T-helper 2 cell treated with Interferon-gamma antibody and Interleukin-4, amounts not matched to agents 5 μg/mL and 100 μg/mL, for 36 hours (primary cell): Measurements from ENCODE around the gene CLSTN1.

Experiments used
- DNase-seq: peaks from one replicate; pipeline ENCODE4 v3.0.0; 2021; ENCODE audit warnings: low spot score
- H3K27ac Mint-ChIP-seq: one replicate; pipeline ENCODE4 v1.8.0; 2021; ENCODE audit warnings: mild to moderate bottlenecking, mixed read lengths
- H3K27me3 Mint-ChIP-seq: one replicate; pipeline ENCODE4 v1.8.0; 2021; ENCODE audit warnings: low read depth, mixed read lengths
- H3K36me3 Mint-ChIP-seq: one replicate; pipeline ENCODE4 v1.8.0; 2021; ENCODE audit warnings: low read depth, mixed read lengths
- H3K4me1 Mint-ChIP-seq: one replicate; pipeline ENCODE4 v1.8.0; 2021; ENCODE audit warnings: low read depth, mixed read lengths
- H3K4me3 Mint-ChIP-seq: one replicate; pipeline ENCODE4 v1.8.0; 2022; ENCODE audit warnings: mild to moderate bottlenecking, moderate library complexity, mixed read lengths
- H3K9me3 Mint-ChIP-seq: one replicate; pipeline ENCODE4 v1.8.0; 2021; ENCODE audit warnings: mixed read lengths

Gene CLSTN1

GRCh38 chr1:9785406-9785805 is 38.4 kb downstream of the CLSTN1 start:
- H3K27ac Mint-ChIP-seq = no peak overlapping the region
- H3K36me3 Mint-ChIP-seq = peaks cover 14% of the 10 kb centered on the region
- no peaks in the 10 kb centered on the region for H3K27me3 Mint-ChIP-seq
- no peaks in the 10 kb centered on the region for H3K9me3 Mint-ChIP-seq
- no peak overlapping the region for H3K4me3 Mint-ChIP-seq
- no peak for DNase-seq
- H3K4me1 Mint-ChIP-seq = peaks cover 33% of the 10 kb centered on the region

DNA sequence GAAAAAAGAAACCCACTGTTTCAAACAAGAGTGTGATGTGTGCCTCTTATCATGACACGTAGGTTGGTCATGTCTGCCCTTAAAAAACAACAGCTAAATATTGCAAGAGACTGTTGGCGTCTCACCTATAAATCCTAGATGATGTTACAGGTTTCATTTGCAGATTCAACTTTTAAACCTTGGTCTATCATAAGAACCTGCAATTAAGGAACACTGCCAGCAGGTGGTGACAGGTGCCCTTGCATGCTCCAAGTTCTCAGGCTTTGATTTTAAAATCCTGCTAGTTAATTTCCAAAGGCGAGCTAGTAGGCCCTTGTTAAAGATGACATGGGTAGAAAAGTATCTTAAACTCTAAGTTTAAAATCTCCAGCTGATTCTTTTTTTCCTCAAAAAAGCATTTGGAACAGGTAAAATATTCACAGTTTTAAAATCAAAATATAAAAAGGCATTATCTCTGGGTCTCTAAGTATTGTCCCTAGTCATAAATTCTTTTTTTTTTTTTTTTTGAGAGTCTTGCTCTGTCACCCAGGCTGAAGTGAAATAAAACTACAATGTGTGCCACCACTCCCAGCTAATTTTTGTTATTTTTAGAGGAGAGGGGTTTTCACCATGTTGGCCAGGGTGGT is 39.1 kb downstream of the CLSTN1 start:
- Mint-ChIP-seq H3K4me1 (peaks cover 33% of the 10 kb centered on the region), H3K27me3 (no peaks in the 10 kb centered on the region), H3K9me3 (no peaks in the 10 kb centered on the region), H3K4me3 (no peak overlapping the region), H3K27ac (no peak overlapping the region), H3K36me3 (peaks cover 11% of the 10 kb centered on the region)
- DNase-seq = peak; percentile 48

DNA sequence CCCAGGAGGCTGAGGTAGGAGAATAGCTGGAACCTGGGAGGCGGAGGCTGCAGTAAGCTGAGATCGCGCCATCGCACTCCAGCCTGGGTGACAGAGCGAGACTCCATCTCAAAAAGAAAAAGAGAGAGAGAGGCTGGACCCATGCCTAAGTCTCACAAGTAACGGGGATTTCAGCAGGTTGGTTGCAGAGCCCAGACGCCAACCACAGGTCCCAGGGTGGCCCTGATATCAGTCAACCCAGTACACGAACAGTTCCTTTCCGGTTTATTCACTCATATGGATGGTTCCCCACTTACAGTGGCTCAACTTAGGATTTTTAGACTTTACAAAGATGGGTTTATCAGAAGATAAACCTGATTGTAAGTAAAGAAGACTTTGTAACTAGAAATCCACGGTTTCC is 40.9 kb downstream of the CLSTN1 start:
- Mint-ChIP-seq H3K4me1 (peaks cover 21% of the 10 kb centered on the region), H3K9me3 (no peaks in the 10 kb centered on the region), H3K27ac (no peak overlapping the region), H3K27me3 (no peaks in the 10 kb centered on the region), H3K4me3 (no peak overlapping the region), H3K36me3 (peaks cover 3% of the 10 kb centered on the region)
- no peak for DNase-seq

DNA sequence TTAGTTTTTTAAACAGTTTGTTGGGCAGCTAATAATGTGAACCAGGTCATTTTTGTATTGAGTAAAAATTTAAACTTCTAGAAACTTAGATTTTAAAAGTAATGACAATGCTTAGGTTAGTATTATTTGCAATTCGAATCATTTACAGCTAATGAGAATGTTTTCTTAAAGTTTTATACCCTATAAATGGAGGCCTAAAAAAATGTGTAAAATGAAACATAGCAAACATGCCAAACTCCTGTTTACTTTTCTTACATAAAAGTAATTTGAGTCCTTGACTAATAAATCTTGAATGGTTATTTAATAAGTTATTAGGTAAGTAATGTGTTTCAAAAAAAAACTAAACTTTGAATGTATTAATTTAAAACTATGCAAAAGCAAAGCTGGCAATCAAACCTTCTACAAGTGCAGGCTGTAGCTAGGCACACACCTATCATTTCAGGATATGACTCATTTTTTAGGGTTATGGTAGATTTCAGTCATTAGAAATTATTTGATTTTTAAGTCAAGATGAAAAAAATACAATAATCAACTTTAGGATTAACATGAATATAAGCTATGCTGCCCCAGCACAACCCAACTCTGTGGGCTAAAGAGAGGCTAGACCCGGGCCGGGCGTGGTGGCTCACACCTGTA is 41.5 kb downstream of the CLSTN1 start:
- no peak overlapping the region for H3K27ac Mint-ChIP-seq

DNA sequence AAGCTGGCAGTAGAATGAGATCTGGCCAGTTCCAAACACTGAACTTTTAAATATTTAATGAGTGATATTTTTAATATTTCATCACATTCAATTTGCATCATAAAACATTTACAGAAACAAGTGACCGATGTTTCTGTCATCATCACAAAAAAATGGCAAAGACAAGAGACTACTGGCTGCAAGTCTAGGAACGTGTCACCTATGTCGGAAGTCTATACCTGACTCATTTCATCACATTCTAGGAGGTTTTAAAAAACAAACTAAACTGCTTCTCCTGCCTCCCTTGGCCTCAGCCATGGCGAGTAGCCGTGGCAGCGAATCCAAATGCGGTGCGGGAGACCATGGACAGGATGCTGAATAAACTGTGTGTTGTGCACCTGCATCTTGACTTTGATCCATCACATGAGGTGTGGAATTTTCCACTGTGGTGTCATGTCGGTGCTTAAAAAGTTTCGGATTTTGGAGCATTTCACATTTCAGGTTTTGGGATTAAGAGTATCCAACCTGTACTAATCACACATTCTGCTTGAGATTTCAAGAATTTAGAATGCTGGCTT is 43.1 kb downstream of the CLSTN1 start:
- H3K36me3 Mint-ChIP-seq = no peaks in the 10 kb centered on the region
- H3K4me1 Mint-ChIP-seq = peaks cover 7% of the 10 kb centered on the region
- no peaks in the 10 kb centered on the region for H3K9me3 Mint-ChIP-seq
- no peaks in the 10 kb centered on the region for H3K27me3 Mint-ChIP-seq
- no peak overlapping the region for H3K4me3 Mint-ChIP-seq
- no peak overlapping the region for H3K27ac Mint-ChIP-seq
- DNase-seq = no peak

More for the DNA sequence above, 41.5 kb downstream of the CLSTN1 start:
- no peaks in the 10 kb centered on the region for H3K9me3 Mint-ChIP-seq
- no peak overlapping the region for H3K4me3 Mint-ChIP-seq
- no peak for DNase-seq
- H3K4me1 Mint-ChIP-seq = peaks cover 14% of the 10 kb centered on the region
- H3K27me3 Mint-ChIP-seq = no peaks in the 10 kb centered on the region
- H3K36me3 Mint-ChIP-seq = no peaks in the 10 kb centered on the region

GRCh38 chr1:9778905-9779304 is 44.9 kb downstream of the CLSTN1 start:
- Mint-ChIP-seq H3K9me3 (no peaks in the 10 kb centered on the region), H3K4me3 (no peak overlapping the region), H3K4me1 (peaks cover 2% of the 10 kb centered on the region)

GRCh38 chr1:9776685-9777084 is 47.1 kb downstream of the CLSTN1 start:
- no peaks in the 10 kb centered on the region for H3K27me3 Mint-ChIP-seq
- no peak overlapping the region for H3K4me3 Mint-ChIP-seq
- H3K27ac Mint-ChIP-seq = no peak overlapping the region
- no peaks in the 10 kb centered on the region for H3K9me3 Mint-ChIP-seq
- DNase-seq = no peak
- H3K36me3 Mint-ChIP-seq = peaks cover 13% of the 10 kb centered on the region
- peaks cover 2% of the 10 kb centered on the region for H3K4me1 Mint-ChIP-seq

More at GRCh38 chr1:9778905-9779304, 44.9 kb downstream of the CLSTN1 start:
- Mint-ChIP-seq H3K36me3 (peaks cover 1% of the 10 kb centered on the region), H3K27me3 (no peaks in the 10 kb centered on the region), H3K27ac (no peak overlapping the region)
- DNase-seq = no peak

GRCh38 chr1:9774712-9775679 is 48.8 kb downstream of the CLSTN1 start:
- peaks cover 17% of the 10 kb centered on the region for H3K36me3 Mint-ChIP-seq
- H3K4me1 Mint-ChIP-seq = peaks cover 2% of the 10 kb centered on the region
- no peaks in the 10 kb centered on the region for H3K27me3 Mint-ChIP-seq
- no peak overlapping the region for H3K27ac Mint-ChIP-seq
- no peak for DNase-seq
- no peak overlapping the region for H3K4me3 Mint-ChIP-seq
- H3K9me3 Mint-ChIP-seq = no peaks in the 10 kb centered on the region

- DNase-seq = no peak
- no peaks in the 10 kb centered on the region for H3K9me3 Mint-ChIP-seq
- peaks cover 2% of the 10 kb centered on the region for H3K4me1 Mint-ChIP-seq
- H3K27ac Mint-ChIP-seq = no peak overlapping the region
- H3K4me3 Mint-ChIP-seq = no peak overlapping the region
- no peaks in the 10 kb centered on the region for H3K27me3 Mint-ChIP-seq
- peaks cover 16% of the 10 kb centered on the region for H3K36me3 Mint-ChIP-seq
These were observed 53.5 kb downstream of the CLSTN1 start for GRCh38 chr1:9770298-9770697.

DNA sequence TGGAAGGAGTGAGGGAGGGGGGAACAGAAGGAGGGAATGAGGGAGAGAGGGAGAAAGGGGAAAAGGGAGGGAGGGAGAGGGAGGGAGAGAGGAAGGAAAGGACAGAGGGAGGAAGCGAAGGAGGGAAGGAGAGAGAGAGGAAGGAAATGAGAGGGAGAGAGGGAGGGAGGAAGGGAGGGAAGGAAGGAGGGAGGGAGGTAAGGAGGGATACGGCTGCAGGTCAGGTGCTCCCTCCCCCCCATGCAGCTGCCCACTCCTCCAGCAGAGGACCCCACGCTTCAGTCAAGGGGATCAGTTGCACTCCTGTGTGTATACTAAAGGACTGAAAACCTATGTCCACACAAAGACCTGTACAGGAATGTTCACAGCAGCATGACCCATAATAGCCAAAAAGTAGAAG is 54.8 kb downstream of the CLSTN1 start:
- H3K9me3 Mint-ChIP-seq = no peaks in the 10 kb centered on the region
- peaks cover 2% of the 10 kb centered on the region for H3K4me1 Mint-ChIP-seq
- H3K4me3 Mint-ChIP-seq = no peak overlapping the region
- H3K27me3 Mint-ChIP-seq = no peaks in the 10 kb centered on the region
- DNase-seq = no peak
- no peak overlapping the region for H3K27ac Mint-ChIP-seq
- H3K36me3 Mint-ChIP-seq = peaks cover 16% of the 10 kb centered on the region

DNA sequence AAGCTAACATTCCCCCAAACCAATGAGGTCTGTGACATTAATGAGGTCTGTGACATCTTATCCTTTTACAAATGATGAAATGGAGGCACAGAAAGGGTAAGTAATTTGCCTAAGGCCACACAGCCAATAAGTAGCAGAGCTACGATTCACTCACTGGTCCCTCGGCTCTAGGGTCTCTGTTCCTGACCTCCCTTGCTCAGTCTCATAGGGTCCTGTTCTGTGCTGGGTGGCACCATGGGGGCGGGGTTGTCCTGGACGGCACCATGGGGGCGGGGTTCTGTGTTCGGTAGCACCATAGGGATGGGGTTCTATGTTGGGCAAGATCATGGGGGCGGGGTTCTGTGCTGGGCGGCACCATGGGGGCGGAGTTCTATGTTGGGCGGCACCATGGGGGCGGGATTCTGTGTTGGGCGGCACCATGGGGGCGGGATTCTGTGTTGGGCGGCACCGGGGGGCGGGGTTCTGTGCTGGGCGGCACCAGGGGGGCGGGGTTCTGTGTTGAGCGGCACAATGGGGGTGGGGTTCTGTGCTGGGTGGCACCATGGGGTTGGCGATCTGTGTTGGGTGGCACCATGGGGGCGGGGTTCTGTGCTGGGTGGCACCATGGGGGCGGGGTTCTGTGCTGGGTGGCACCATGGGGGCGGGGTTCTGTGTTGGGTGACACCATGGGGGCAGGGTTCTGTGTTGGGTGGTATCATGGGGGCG is 55.6 kb downstream of the CLSTN1 start:
- H3K9me3 Mint-ChIP-seq = no peaks in the 10 kb centered on the region
- no peak overlapping the region for H3K4me3 Mint-ChIP-seq
- H3K27ac Mint-ChIP-seq = no peak overlapping the region
- peaks cover 14% of the 10 kb centered on the region for H3K36me3 Mint-ChIP-seq
- H3K27me3 Mint-ChIP-seq = no peaks in the 10 kb centered on the region
- DNase-seq = no peak
- H3K4me1 Mint-ChIP-seq = peaks cover 3% of the 10 kb centered on the region

GRCh38 chr1:9766759-9767442 is 56.9 kb downstream of the CLSTN1 start:
- no peaks in the 10 kb centered on the region for H3K9me3 Mint-ChIP-seq
- peaks cover 6% of the 10 kb centered on the region for H3K36me3 Mint-ChIP-seq
- H3K27me3 Mint-ChIP-seq = no peaks in the 10 kb centered on the region
- DNase-seq = no peak
- H3K4me3 Mint-ChIP-seq = no peak overlapping the region
- H3K27ac Mint-ChIP-seq = no peak overlapping the region
- H3K4me1 Mint-ChIP-seq = peaks cover 3% of the 10 kb centered on the region

GRCh38 chr1:9764550-9764949 is 59.2 kb downstream of the CLSTN1 start:
- H3K4me3 Mint-ChIP-seq = no peak overlapping the region
- peaks cover 1% of the 10 kb centered on the region for H3K36me3 Mint-ChIP-seq
- no peak overlapping the region for H3K27ac Mint-ChIP-seq
- H3K27me3 Mint-ChIP-seq = no peaks in the 10 kb centered on the region
- DNase-seq = no peak
- H3K9me3 Mint-ChIP-seq = no peaks in the 10 kb centered on the region
- peaks cover 3% of the 10 kb centered on the region for H3K4me1 Mint-ChIP-seq
